ENCODE measurements around the gene POTEG.
"Not testable (repeated sequence)": the region's sequence is repeated elsewhere in the genome, so short reads cannot be mapped to it uniquely, and the experiment has no call there.

POTEG gene

GRCh38 chr14:19433765-19434164, 376 bp downstream of the POTEG start:
- not testable (repeated sequence) for H3K27me3 ChIP-seq (ENCODE audit: control insufficient read depth, insufficient read depth, low read length, poor library complexity, severe bottlenecking); H3K36me3 ChIP-seq (ENCODE audit: control insufficient read depth, insufficient read depth, low read length); H3K9me3 ChIP-seq (ENCODE audit: control insufficient read depth, low read length); H3K4me3 ChIP-seq (ENCODE audit: insufficient read depth, low read depth, low read length); H3K4me1 ChIP-seq (ENCODE audit: control insufficient read depth, insufficient read depth, low read length); H3K27ac ChIP-seq (ENCODE audit: insufficient read depth, low read depth, low read length, poor library complexity, severe bottlenecking)
- 69 to 79% methylated on average over 7 of the region's 16 CpGs for WGBS, 2 experiments

- H3K27me3 ChIP-seq (ENCODE audit: control insufficient read depth, insufficient read depth, low read length, poor library complexity, severe bottlenecking); H3K4me3 ChIP-seq (ENCODE audit: insufficient read depth, low read depth, low read length); H3K9me3 ChIP-seq (ENCODE audit: control insufficient read depth, low read length); H3K27ac ChIP-seq (ENCODE audit: insufficient read depth, low read depth, low read length, poor library complexity, severe bottlenecking); H3K36me3 ChIP-seq (ENCODE audit: control insufficient read depth, insufficient read depth, low read length); H3K4me1 ChIP-seq (ENCODE audit: control insufficient read depth, insufficient read depth, low read length): not testable (repeated sequence)
- 78% methylated on average over 6 to 7 of the region's 13 CpGs for WGBS, 2 experiments
Measured at GRCh38 chr14:19408519-19408918, 25.6 kb downstream of the POTEG start.

GRCh38 chr14:19402097-19402496, 32.0 kb downstream of the POTEG start:
- not testable (repeated sequence) for H3K4me3 ChIP-seq (ENCODE audit: insufficient read depth, low read depth, low read length); H3K4me1 ChIP-seq (ENCODE audit: control insufficient read depth, insufficient read depth, low read length); H3K27ac ChIP-seq (ENCODE audit: insufficient read depth, low read depth, low read length, poor library complexity, severe bottlenecking); H3K36me3 ChIP-seq (ENCODE audit: control insufficient read depth, insufficient read depth, low read length); H3K27me3 ChIP-seq (ENCODE audit: control insufficient read depth, insufficient read depth, low read length, poor library complexity, severe bottlenecking); H3K9me3 ChIP-seq (ENCODE audit: control insufficient read depth, low read length)
- WGBS, 2 experiments, result 86 to 89% methylated on average over 13 of the region's 18 CpGs

GRCh38 chr14:19394727-19395126, 39.4 kb downstream of the POTEG start:
- WGBS, 2 experiments, result 87 to 95% methylated on average over 4 of the region's 12 CpGs
- not testable (repeated sequence) for H3K9me3 ChIP-seq (ENCODE audit: control insufficient read depth, low read length); H3K36me3 ChIP-seq (ENCODE audit: control insufficient read depth, insufficient read depth, low read length); H3K4me1 ChIP-seq (ENCODE audit: control insufficient read depth, insufficient read depth, low read length); H3K4me3 ChIP-seq (ENCODE audit: insufficient read depth, low read depth, low read length); H3K27me3 ChIP-seq (ENCODE audit: control insufficient read depth, insufficient read depth, low read length, poor library complexity, severe bottlenecking); H3K27ac ChIP-seq (ENCODE audit: insufficient read depth, low read depth, low read length, poor library complexity, severe bottlenecking)

- not testable (repeated sequence) for H3K27ac ChIP-seq (ENCODE audit: insufficient read depth, low read depth, low read length, poor library complexity, severe bottlenecking); H3K9me3 ChIP-seq (ENCODE audit: control insufficient read depth, low read length); H3K36me3 ChIP-seq (ENCODE audit: control insufficient read depth, insufficient read depth, low read length); H3K4me3 ChIP-seq (ENCODE audit: insufficient read depth, low read depth, low read length); H3K4me1 ChIP-seq (ENCODE audit: control insufficient read depth, insufficient read depth, low read length); H3K27me3 ChIP-seq (ENCODE audit: control insufficient read depth, insufficient read depth, low read length, poor library complexity, severe bottlenecking)
- 83 to 91% methylated on average over 9 to 10 of the region's 10 CpGs for WGBS, 2 experiments
Measured at GRCh38 chr14:19390230-19390629, 43.9 kb downstream of the POTEG start.

GRCh38 chr14:19388741-19389140, 45.4 kb downstream of the POTEG start:
- not testable (repeated sequence) for H3K4me1 ChIP-seq (ENCODE audit: control insufficient read depth, insufficient read depth, low read length); H3K9me3 ChIP-seq (ENCODE audit: control insufficient read depth, low read length); H3K27ac ChIP-seq (ENCODE audit: insufficient read depth, low read depth, low read length, poor library complexity, severe bottlenecking); H3K36me3 ChIP-seq (ENCODE audit: control insufficient read depth, insufficient read depth, low read length); H3K4me3 ChIP-seq (ENCODE audit: insufficient read depth, low read depth, low read length); H3K27me3 ChIP-seq (ENCODE audit: control insufficient read depth, insufficient read depth, low read length, poor library complexity, severe bottlenecking)
- 72 to 77% methylated on average over 3 of the region's 4 CpGs for WGBS, 2 experiments

GRCh38 chr14:19386996-19387395, 47.1 kb downstream of the POTEG start:
- H3K9me3 ChIP-seq (ENCODE audit: control insufficient read depth, low read length); H3K4me1 ChIP-seq (ENCODE audit: control insufficient read depth, insufficient read depth, low read length); H3K4me3 ChIP-seq (ENCODE audit: insufficient read depth, low read depth, low read length); H3K27me3 ChIP-seq (ENCODE audit: control insufficient read depth, insufficient read depth, low read length, poor library complexity, severe bottlenecking); H3K27ac ChIP-seq (ENCODE audit: insufficient read depth, low read depth, low read length, poor library complexity, severe bottlenecking); H3K36me3 ChIP-seq (ENCODE audit: control insufficient read depth, insufficient read depth, low read length): not testable (repeated sequence)
- WGBS, 2 experiments, result 74 to 86% methylated on average over 7 to 8 of the region's 9 CpGs

- not testable (repeated sequence) for H3K9me3 ChIP-seq (ENCODE audit: control insufficient read depth, low read length); H3K27me3 ChIP-seq (ENCODE audit: control insufficient read depth, insufficient read depth, low read length, poor library complexity, severe bottlenecking); H3K4me3 ChIP-seq (ENCODE audit: insufficient read depth, low read depth, low read length); H3K27ac ChIP-seq (ENCODE audit: insufficient read depth, low read depth, low read length, poor library complexity, severe bottlenecking); H3K4me1 ChIP-seq (ENCODE audit: control insufficient read depth, insufficient read depth, low read length); H3K36me3 ChIP-seq (ENCODE audit: control insufficient read depth, insufficient read depth, low read length)
- WGBS, 2 experiments, result 85 to 93% methylated on average over 2 of the region's 7 CpGs
Measured at GRCh38 chr14:19386309-19386708, 47.8 kb downstream of the POTEG start.

- not testable (repeated sequence) for H3K27me3 ChIP-seq (ENCODE audit: control insufficient read depth, insufficient read depth, low read length, poor library complexity, severe bottlenecking); H3K4me3 ChIP-seq (ENCODE audit: insufficient read depth, low read depth, low read length); H3K36me3 ChIP-seq (ENCODE audit: control insufficient read depth, insufficient read depth, low read length); H3K4me1 ChIP-seq (ENCODE audit: control insufficient read depth, insufficient read depth, low read length); H3K27ac ChIP-seq (ENCODE audit: insufficient read depth, low read depth, low read length, poor library complexity, severe bottlenecking); H3K9me3 ChIP-seq (ENCODE audit: control insufficient read depth, low read length)
- WGBS, 2 experiments, result 44 to 78% methylated on average over 2 of the region's 6 CpGs
Measured at GRCh38 chr14:19384088-19384781, 49.9 kb downstream of the POTEG start.

- not testable (repeated sequence) for H3K27me3 ChIP-seq (ENCODE audit: control insufficient read depth, insufficient read depth, low read length, poor library complexity, severe bottlenecking); H3K9me3 ChIP-seq (ENCODE audit: control insufficient read depth, low read length); H3K36me3 ChIP-seq (ENCODE audit: control insufficient read depth, insufficient read depth, low read length); H3K27ac ChIP-seq (ENCODE audit: insufficient read depth, low read depth, low read length, poor library complexity, severe bottlenecking); H3K4me1 ChIP-seq (ENCODE audit: control insufficient read depth, insufficient read depth, low read length); H3K4me3 ChIP-seq (ENCODE audit: insufficient read depth, low read depth, low read length)
- no CpG with 5 or more reads among the region's 6 CpGs for WGBS, 2 experiments
Measured at GRCh38 chr14:19383008-19383584, 51.0 kb downstream of the POTEG start.

- 57 to 78% methylated on average over 1 of the region's 1 CpG for WGBS, 2 experiments
- not testable (repeated sequence) for H3K36me3 ChIP-seq (ENCODE audit: control insufficient read depth, insufficient read depth, low read length); H3K27ac ChIP-seq (ENCODE audit: insufficient read depth, low read depth, low read length, poor library complexity, severe bottlenecking)
Measured at GRCh38 chr14:19380137-19380536, 54.0 kb downstream of the POTEG start.

More at GRCh38 chr14:19380137-19380536, 54.0 kb downstream of the POTEG start:
- H3K9me3 ChIP-seq (ENCODE audit: control insufficient read depth, low read length); H3K4me3 ChIP-seq (ENCODE audit: insufficient read depth, low read depth, low read length); H3K4me1 ChIP-seq (ENCODE audit: control insufficient read depth, insufficient read depth, low read length); H3K27me3 ChIP-seq (ENCODE audit: control insufficient read depth, insufficient read depth, low read length, poor library complexity, severe bottlenecking): not testable (repeated sequence)
